Endometrial microvascular endothelial cells (primary cell): Measurements from ENCODE around the gene RIMBP2. TPM values are rescaled to one million over a fixed set of nuclear protein-coding genes. Genes with fewer than 3 reads are reported as not detected.
"Not testable (repeated sequence)": the region's sequence is repeated elsewhere in the genome, so short reads cannot be mapped to it uniquely, and the experiment has no call there.

ENCODE experiments used
- in situ Hi-C: cut with HindIII; loops from 2 replicates; pipeline ENCODE4 v1.10.0; 2017; ENCODE audit warnings: low sequenced_read_pairs, low pct_unique_long_range_greater_than_20kb; ENCODE audit errors: inconsistent ontology term
- total RNA-seq: library from RNA; depleted of rRNA; stranded (reverse); fragments of >200 nt; gene quantifications from one replicate; pipeline ENCODE4 v1.2.3, GENCODE V29; 2015; ENCODE audit errors: inconsistent ontology term

Gene RIMBP2, protein sequence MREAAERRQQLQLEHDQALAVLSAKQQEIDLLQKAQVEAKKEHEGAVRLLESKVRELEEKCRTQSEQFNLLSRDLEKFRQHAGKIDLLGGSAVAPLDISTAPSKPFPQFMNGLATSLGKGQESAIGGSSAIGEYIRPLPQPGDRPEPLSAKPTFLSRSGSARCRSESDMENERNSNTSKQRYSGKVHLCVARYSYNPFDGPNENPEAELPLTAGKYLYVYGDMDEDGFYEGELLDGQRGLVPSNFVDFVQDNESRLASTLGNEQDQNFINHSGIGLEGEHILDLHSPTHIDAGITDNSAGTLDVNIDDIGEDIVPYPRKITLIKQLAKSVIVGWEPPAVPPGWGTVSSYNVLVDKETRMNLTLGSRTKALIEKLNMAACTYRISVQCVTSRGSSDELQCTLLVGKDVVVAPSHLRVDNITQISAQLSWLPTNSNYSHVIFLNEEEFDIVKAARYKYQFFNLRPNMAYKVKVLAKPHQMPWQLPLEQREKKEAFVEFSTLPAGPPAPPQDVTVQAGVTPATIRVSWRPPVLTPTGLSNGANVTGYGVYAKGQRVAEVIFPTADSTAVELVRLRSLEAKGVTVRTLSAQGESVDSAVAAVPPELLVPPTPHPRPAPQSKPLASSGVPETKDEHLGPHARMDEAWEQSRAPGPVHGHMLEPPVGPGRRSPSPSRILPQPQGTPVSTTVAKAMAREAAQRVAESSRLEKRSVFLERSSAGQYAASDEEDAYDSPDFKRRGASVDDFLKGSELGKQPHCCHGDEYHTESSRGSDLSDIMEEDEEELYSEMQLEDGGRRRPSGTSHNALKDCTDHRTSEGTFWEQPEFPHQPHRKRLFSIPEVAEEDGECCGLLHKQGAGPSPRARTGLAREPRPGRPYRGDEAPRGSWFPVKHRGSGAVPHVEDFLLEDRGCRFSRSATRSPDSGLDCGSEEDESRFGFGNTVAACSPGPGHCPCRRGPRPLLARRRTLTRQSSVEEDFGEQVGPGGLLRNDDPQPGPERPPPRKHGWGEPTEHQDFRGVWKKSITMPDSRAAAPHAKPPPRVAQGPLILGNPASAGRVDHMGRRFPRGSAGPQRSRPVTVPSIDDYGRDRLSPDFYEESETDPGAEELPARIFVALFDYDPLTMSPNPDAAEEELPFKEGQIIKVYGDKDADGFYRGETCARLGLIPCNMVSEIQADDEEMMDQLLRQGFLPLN (N-terminal part only)
- not detected for total RNA-seq

DNA sequence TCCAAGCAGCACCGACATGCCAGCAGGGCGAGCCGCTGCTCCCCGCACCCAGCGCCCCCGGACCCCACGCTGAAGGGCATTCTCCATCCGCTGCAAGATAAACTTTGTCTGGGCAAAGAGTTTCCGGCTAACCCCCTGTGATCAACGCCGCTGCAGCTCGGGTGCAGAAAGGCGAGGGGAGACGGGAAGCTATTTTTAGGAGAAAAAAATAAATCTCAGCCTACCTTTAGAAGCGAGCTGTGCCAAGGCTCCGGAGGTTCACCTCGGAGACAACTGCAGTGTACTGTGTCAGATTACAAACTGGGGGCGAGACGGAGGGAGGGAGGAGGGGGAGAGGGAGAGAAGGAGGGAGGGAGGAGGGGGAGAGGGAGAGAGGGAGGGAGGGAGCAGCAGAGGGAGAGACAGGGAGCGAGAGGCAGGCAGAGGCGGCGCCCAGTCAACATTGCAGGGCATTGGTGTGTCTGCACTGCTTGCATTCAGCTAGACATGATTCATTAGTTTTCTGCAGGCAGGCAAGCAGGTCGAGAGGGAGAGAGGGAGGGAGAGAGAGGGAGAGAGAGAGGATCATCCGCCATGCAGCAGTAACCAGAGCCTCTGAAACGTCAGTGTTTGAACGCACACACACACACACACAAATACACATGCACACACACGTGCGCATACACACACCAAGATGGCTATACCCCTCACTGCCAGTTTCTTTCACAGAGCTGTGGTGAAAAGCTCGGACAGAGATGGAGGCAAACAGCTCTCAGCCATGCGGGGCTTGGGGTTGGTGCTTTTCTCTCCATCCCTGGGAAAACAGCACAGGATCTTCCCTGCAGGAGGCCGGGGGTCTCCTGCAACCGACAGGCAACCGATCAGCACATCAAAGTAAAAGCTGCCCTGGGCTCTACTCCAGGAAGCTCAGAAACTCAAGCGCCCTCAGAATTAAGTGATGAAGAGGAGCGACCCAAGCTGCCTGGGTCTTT, at the start of gene RIMBP2:
Gene RIMBP2 (minus strand): TSS at position 302 of the 971 bp plus-strand sequence. CDS start 237,286 bp downstream, outside the sequence.
- in situ Hi-C loops = no loop called here

DNA sequence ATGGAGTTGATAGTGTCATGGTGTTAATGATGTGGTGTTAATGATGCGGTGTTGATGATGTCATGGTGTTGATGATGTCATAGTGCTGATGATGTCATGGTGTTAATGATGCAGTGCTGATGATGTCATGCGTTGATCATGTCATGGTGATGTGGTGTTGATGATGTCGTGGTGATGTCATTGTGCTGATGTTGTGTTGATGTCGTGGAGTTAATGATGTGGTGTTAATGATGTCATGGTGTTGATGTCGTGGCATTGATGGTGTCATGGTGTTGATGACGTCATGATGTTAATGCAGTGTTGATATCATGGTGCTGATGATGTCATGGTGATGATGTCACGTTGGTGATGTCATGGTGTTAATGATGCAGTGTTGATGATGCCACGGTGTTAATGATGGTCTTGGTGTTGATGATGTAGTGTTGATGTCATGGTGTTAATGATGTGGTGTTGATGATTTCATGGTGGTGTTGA, 49.1 kb upstream of the RIMBP2 start:
- in situ Hi-C loops = no loop called here

DNA sequence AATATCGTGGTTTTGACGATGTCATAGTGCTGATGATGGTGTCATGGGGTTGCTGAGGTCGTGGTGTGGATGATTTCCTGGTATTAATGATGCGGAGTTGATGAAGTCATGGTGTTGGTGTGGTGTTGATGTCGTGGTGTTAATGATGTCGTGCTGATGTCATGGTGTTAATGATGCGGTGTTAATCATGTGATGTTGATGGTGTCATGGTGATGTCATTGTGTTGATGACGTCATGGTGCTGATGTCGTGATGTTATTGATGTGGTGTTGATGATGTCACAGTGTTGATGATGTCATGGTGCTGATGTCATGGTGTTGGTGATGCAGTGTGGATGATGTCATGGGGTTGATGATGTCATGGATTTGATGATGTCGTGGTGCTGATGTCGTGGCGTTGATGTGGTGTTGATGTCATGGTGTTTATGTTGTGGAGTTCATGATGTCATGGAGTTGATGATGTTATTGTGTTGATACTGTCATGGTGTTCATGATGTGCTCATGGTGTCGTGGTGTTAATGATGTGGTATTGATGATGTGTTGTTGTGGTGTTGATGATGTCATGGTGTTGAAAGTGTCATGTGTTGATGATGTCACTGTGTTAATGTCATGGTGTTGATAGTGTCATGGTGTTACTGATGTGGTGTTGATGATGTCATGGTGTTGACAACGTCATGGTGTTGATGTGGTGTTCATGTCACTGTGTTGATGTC, 48.5 kb upstream of the RIMBP2 start:
- in situ Hi-C loops = no loop called here

DNA sequence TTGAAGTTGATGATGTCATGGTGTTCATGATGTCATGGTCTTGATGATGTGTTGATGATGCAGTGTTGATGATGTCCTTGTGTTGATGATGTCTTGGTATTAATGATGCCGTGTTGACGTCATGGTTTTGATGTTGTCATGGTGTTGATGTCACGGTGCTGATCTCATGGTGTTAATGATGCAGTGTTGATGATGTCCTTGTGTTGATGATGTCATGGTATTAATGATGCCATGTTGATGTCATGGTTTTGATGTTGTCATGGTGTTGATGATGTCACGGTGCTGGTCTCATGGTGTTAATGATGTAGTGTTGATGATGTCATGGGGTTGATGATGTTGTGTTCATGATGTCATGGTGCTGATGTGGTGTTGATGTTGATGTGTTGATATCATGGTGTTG, 48.0 kb upstream of the RIMBP2 start:
- in situ Hi-C loops = no loop called here

DNA sequence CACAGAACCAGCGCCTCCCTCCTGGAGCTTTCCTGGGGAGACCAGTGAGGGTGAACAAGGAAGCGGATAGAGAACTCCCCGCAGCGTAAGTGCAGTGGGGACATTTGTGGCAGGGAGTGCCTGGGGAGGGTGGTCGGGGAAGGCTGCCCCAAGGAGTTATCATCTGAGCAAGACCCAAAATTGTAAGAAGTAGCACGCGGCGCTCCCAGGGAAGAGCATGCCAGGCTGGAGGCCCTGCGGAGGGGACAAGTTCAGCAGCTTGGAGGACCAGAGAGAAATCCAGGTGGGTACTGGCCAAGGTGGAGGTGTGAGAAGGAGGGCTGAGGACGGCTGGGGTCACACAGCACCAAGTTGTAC, 46.2 kb upstream of the RIMBP2 start:
- in situ Hi-C loops = no loop called here

DNA sequence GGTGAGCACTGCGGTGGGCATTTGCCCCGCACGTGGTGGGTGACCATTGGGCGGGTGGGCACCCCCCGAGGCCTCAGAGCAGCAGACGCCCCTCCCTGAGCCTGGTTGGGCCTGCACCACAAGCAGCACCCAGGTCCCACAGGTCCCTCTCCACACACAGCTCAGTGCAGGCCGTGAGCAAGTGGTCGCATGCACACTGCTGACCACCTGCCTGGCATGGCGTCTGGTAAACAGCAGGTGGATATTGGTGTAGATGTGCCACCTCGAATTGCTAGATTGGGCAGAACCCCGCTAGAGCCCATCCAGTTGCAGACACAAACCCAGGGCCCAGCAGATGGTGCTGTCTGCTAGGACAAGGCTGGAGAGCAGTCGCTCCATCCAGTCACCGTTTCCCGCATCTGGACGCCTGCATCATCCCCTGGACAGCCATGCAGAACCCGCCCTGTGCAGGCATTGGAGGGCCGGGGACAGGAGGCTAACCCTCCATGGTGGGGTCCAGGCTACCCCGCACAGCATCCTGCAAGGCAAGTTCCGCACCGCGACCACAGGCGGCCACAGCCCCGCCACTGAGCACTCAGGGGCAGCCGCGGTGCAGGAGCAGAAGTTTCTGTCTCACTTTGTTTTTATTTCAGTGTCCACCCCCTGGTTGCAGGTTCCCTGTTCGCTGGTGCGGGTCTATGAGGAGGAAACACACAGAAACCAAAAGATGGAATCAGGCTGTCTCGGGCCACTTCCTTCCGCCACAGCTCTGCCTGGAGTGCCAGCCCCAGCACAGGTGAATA, 45.6 kb upstream of the RIMBP2 start:
- in situ Hi-C loops = no loop called here

DNA sequence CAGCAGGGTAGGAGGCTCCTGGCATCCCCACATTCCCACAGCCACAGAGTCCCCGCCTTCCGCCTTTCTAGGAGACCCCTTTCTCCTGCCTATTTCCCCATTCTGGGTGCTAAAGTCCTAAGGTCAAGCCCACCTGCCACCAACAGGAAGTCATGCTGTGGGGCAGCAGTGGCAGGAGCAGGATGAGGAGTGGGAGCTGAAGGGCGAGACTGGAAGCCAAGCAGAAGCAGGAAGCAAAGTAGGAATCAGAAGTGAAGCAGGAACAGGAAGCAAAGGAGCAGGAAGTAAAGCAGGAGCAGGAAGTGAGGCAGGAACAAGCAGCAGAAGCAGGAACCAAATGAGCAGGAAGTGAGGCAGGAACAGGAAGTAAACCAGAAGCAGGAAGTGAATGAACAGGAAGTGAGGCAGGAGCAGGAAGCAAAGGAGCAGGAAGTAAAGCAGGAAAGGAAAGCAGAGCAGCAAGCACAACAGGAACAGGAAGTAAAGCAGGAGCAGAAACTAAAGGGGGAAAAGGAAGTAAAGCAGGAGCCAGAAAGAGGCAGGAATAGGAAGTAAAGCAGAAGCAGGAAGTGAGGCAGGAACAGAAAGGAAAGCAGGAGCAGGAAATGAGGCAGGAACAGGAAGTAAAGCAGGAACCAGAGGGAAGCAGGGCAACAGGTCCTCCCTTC, 38.3 kb upstream of the RIMBP2 start:
- in situ Hi-C loops = no loop called here

DNA sequence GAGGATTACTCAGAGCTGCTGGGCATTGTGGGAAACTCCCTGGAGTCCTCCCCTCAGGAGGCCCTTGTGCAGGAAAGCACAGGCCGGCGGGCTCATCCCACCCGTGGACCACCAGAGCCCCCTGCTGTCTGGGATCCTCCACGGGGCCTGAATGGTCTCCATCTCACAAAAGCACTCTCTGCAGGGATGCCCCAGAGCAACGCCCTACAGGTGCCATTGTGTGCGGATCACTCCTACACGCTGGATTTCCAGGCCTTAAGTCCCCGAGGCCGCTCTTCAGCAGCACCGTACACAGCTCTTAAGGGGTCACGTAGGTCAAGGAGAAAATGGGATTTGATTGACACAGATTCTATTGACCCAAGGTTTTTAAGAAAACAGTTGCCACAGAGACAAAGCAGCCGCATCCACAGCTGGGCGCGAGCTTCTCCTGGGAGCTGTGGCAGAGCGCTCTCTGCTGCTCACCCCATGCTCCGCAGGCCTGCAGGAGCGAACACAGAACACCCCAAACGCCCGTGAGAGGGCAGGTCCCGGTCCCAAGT, 36.7 kb upstream of the RIMBP2 start:
- in situ Hi-C loops = no loop called here

DNA sequence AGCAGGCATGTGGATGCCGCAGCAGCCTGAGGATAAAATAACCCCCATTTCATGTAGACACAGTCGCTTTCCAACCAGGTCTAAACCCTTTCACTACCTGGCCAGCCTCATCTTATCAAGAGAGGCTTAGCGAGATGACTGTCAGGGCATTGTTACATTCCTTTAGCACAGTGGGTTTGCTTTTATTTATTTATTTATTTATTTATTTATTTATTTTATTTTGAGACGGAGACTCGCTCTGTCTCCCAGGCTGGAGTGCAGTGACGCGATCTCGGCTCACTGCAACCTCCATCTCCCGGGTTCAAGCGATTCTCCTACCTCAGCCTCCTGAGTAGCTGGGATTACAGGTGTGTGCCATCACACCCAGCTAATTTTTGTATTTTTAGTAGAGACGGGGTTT, 35.9 kb upstream of the RIMBP2 start:
- in situ Hi-C loops = not testable (repeated sequence)

DNA sequence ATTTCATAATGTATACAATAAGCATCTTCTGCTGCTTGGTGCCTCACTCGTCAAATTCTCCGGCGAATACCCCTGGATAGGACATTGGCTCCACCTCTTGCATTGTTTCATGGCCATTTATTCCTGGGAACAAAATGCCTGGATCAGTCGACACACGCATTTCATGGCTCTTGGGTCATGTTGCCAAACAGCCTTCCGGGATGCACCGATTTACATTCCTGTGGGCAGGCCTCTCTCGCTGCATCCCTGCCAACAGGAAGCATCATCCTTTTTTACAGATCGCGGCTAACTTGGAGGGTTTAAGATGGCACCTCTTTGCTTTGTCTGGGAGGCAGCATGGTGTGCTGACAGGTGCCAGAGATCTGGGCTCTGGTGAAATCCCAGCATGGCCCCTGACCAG, 32.7 kb upstream of the RIMBP2 start:
- in situ Hi-C loops = no loop called here

DNA sequence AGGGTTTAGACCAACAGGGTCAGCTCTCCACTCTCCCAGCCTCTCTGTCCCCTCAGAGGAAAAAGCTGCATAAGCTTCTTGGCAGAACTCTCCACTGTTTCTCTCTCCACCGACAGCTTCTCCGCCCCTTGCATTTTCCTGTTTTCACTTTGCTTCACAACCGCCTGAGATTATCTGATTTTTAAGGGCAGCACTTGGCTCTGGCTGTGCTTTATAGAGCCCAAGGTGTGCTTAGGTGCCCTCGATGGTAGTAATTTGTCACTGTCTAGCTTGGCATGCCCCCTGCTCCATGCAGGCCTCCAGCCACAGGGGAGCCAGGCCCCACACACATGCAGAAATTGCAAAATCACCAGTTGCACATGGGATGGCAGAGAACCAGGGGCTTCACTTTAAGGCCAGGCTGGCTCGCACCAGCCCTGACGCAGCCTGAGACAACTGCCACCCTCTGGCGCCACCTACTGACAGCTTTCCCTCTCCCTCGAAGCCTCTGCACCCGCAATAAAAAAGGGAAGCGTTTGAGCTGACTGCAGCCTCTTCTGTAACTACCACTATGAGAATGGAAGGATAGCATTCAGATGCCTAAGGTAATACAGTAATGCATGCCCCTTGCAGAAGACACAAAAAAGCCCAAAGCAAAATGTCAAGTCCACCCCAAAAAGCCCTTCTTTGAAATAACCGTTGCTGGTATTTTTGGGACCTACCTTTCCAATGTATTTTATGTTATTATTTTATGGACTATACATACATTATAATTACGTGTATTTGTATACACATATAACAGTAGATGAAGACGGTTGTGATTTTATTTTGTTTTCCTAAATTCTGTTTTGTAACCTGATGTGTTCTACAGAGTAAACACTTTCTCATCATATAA, 32.0 kb upstream of the RIMBP2 start:
- in situ Hi-C loops = no loop called here

DNA sequence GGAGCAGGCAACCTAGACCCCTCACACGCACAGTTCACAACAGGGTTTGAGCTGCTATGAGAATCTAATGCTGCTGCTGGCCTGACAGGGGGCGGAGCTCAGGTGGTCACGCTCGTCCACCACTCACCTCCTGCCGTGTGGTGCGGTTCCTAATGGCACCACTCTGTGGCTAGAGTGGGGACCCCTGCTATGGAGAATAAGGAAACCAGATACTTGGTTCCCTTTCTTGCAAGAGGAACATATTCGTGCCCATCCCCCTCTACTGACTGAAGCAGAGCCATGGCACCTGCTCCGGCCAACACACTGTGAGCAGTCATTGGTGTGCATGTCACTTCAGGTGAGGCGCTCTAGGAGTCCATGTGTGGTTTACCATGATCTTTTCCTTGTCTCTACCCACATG, 30.4 kb upstream of the RIMBP2 start:
- in situ Hi-C loops = no loop called here

DNA sequence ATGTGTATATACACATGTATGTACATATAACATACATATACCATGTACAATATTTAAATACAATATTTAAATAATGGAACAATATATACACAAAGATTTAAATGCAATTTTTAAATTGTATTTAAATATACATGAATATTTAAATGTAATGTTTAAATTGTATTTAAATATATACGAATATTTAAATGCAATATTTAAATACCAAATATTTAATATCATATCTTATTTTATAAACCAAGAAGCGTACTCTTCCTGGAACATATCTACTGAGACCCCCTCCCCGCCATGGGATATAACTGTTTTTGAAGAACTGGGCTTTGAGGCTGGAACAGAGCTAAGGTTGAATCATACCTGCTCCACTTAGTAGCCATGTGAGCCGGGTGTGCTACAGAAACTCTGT, 29.8 kb upstream of the RIMBP2 start:
- in situ Hi-C loops = no loop called here

DNA sequence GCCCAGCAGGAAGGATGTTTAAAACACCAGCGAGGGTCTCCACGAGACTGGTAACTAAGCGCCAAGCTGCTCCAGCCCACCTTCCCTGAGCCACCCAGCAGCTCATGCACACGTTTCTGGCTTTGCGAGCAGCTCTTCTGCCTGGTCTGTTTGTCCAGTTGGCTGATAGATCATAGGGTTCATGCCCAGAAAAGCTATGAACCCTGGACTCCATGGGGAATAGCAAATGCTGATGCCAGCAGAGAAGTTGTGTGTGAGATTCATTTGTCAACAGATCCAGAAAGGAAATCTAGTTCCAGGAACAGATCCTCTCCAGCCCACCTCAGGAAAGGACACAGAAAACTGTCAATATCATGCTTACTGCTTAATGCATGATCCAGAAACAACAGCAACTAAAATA, 28.2 kb upstream of the RIMBP2 start:
- in situ Hi-C loops = no loop called here

DNA sequence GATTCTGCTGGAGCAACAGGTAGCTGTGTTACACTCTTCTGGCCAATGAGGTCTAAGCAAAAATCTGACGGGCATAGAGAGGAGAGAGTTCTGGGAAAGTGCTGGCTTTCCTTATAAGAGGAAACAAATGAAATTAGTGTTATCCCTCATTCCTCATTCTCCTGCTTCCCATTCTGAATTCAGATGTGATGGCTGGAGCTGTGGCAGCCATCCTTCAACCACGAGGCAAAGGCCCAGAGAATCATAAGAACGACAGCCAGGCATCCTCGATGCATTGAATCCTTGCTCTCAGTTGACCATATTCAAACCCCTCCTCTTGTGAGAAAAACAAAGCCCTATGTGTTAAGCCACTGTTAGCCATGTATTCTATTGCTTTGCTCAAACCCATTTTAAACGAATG, 27.5 kb upstream of the RIMBP2 start:
- in situ Hi-C loops = no loop called here
